ENCODE measurements around the gene NRXN3. TPM values are rescaled to one million over a fixed set of nuclear protein-coding genes. Genes with fewer than 3 reads are reported as not detected.

Gene NRXN3
- total and polyA plus RNA-seq, 2 experiments from 2014 or later: 0.69 to 1.5 TPM

DNA sequence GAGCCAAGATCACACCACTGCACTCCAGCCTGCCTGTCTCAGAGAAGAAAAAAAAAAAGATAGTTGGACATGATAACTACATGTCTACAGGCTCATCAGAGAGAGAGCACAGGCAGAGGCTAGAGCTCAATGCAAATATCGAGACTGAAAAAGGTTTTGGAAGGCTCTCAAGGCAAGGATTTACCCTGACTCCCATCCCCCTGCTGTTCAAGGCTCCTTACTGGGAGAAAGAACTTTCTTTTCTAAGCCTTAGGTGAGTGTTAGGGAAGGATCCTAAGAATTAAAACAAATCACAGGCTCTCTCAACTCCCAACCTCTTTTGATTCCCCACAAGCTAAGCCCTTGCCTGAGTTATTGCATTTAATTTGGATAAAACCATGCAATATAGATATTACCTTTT, 1516.0 kb downstream of the NRXN3 start:
- no peak for DNase-seq (ENCODE audit: low read depth in 1 of 2, low spot score in 1 of 2)
- H3K36me3 ChIP-seq: no peaks in the 10 kb centered on the region
- H3K9me3 ChIP-seq (ENCODE audit: low read depth): no peaks in the 10 kb centered on the region
- H3K27ac ChIP-seq: no peak overlapping the region
- H3K27me3 ChIP-seq: no peaks in the 10 kb centered on the region
- no peaks in the 10 kb centered on the region for H3K4me1 ChIP-seq (ENCODE audit: low read depth)
- TF ChIP-seq, protein P1, sequence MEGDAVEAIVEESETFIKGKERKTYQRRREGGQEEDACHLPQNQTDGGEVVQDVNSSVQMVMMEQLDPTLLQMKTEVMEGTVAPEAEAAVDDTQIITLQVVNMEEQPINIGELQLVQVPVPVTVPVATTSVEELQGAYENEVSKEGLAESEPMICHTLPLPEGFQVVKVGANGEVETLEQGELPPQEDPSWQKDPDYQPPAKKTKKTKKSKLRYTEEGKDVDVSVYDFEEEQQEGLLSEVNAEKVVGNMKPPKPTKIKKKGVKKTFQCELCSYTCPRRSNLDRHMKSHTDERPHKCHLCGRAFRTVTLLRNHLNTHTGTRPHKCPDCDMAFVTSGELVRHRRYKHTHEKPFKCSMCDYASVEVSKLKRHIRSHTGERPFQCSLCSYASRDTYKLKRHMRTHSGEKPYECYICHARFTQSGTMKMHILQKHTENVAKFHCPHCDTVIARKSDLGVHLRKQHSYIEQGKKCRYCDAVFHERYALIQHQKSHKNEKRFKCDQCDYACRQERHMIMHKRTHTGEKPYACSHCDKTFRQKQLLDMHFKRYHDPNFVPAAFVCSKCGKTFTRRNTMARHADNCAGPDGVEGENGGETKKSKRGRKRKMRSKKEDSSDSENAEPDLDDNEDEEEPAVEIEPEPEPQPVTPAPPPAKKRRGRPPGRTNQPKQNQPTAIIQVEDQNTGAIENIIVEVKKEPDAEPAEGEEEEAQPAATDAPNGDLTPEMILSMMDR (IDR thresholded peaks at IDR 0.05; ENCODE audit: low read depth, low read length): no peak
- H3K4me3 ChIP-seq: no peak overlapping the region

DNA sequence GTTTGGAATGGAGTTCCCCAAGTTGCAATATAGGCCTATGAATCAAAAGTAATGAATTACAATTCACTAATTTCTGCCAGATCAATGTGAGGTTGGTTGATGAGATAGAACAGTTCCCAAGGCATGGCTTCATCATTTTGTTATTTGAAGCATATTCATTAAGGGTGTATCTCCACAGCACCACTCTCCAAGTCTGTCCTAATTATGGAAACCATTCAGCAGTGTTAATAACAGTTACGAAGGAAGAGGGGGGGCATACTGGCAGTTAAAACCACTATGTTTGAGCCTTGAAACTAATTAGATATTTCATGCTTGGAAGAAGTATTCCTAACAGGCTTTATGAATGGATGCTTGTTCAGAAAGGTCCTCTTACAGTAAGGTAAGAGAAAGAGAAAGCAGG, 1520.8 kb downstream of the NRXN3 start:
- Histone ChIP-seq H3K27me3 (no peaks in the 10 kb centered on the region), H3K27ac (no peak overlapping the region), H3K4me1 (ENCODE audit: low read depth) (peaks cover 21% of the 10 kb centered on the region), H3K9me3 (ENCODE audit: low read depth) (no peaks in the 10 kb centered on the region), H3K36me3 (no peaks in the 10 kb centered on the region), H3K4me3 (no peak overlapping the region)
- TF ChIP-seq, protein P1 (IDR thresholded peaks at IDR 0.05; ENCODE audit: low read depth, low read length): no peak
- no peak for DNase-seq (ENCODE audit: low read depth in 1 of 2, low spot score in 1 of 2)

DNA sequence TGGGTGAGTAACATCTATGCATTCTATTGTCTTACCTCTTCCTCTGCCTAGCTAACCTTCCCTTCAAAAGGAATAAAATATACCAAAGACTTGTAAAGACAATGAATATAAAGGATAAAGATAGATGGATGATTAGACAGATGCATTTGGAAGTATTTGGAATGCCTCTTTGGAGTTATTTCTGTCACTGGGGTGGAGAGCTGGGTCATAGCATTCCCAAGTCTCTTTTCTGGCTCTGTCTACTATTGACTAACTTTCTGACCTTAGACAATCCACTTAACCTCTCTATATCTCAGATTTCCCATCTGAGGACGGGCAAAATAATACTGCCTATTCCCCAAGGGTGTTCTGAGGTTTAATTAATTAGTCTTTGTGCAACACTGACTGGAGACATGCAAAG, 1523.8 kb downstream of the NRXN3 start:
- TF ChIP-seq, protein P1 (IDR thresholded peaks at IDR 0.05; ENCODE audit: low read depth, low read length): no peak

DNA sequence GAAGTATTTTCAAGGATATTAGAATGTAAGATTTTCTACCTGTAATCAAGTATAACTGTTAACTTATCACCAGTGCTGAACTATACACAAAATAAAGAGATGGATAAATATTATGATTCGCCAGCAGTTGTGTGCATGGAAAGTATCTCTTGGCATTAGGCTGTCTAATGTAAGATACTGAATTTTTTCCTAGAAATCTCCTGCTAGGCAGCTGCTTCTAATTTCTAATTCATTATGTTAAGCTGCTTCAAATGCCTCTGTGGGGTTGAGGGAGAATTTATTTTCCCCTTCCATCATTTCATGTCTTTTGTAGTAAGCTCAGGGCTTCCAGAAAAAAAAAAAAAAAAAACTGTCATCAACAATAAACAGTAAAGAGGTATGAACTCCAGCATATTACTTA, 1525.1 kb downstream of the NRXN3 start:
- Histone ChIP-seq H3K4me1 (ENCODE audit: low read depth) (peaks cover 21% of the 10 kb centered on the region), H3K27me3 (no peaks in the 10 kb centered on the region)

More for the DNA sequence above, 1523.8 kb downstream of the NRXN3 start:
- Histone ChIP-seq H3K27me3 (no peaks in the 10 kb centered on the region), H3K4me1 (ENCODE audit: low read depth) (peaks cover 21% of the 10 kb centered on the region), H3K4me3 (no peak overlapping the region), H3K9me3 (ENCODE audit: low read depth) (no peaks in the 10 kb centered on the region), H3K36me3 (no peaks in the 10 kb centered on the region), H3K27ac (no peak overlapping the region)
- DNase-seq (ENCODE audit: low read depth in 1 of 2, low spot score in 1 of 2): no peak

DNA sequence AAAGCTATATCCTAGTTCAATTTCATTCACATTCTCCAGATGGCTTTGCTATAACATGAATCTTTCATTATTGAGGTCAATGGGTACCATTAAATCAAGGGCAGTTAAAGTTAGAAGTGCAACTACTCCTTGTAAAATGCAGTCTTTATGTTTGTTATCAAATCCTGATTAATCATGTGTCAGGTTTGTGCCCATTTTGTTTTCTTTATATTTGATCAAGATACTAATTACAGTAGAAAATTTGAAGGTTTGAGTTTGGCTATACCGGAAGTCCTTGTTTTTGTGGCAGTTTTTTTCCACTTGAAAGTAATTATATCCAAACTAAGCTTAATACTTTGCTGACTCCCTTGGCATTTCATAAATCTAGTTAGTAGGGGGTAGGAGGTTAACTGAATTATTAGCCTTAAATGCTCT, 1528.1 kb downstream of the NRXN3 start:
- Histone ChIP-seq H3K27ac (no peak overlapping the region), H3K27me3 (no peaks in the 10 kb centered on the region), H3K4me3 (no peak overlapping the region), H3K36me3 (no peaks in the 10 kb centered on the region), H3K4me1 (ENCODE audit: low read depth) (peaks cover 19% of the 10 kb centered on the region), H3K9me3 (ENCODE audit: low read depth) (no peaks in the 10 kb centered on the region)
- DNase-seq (ENCODE audit: low read depth in 1 of 2, low spot score in 1 of 2): no peak
- TF ChIP-seq, protein P1 (IDR thresholded peaks at IDR 0.05; ENCODE audit: low read depth, low read length): no peak

More for the DNA sequence above, 1525.1 kb downstream of the NRXN3 start:
- H3K27ac ChIP-seq: no peak overlapping the region
- TF ChIP-seq, protein P1 (IDR thresholded peaks at IDR 0.05; ENCODE audit: low read depth, low read length): no peak
- DNase-seq (ENCODE audit: low read depth in 1 of 2, low spot score in 1 of 2): no peak
- no peaks in the 10 kb centered on the region for H3K36me3 ChIP-seq
- H3K4me3 ChIP-seq: no peak overlapping the region
- no peaks in the 10 kb centered on the region for H3K9me3 ChIP-seq (ENCODE audit: low read depth)

DNA sequence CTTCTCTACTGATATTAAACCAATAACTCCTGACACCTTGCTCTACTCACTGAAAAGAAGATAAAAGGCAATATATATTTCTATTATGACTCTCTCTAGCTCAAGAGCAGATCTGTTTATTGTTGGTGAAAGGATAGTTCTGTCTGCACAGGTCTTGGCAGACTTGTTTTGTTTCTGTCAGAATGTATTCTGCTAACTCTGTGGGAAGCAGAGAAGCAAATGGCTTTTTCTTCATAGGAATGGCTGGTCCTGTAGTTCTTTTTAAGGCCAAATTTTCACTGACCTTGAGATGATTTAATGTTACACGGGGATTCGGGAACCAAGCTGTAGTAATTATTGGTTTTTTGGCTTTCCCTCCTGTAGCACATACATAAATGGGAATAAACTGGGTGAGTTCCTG, 1529.0 kb downstream of the NRXN3 start:
- no peak for DNase-seq (ENCODE audit: low read depth in 1 of 2, low spot score in 1 of 2)
- Histone ChIP-seq H3K9me3 (ENCODE audit: low read depth) (no peaks in the 10 kb centered on the region), H3K27ac (no peak overlapping the region), H3K4me3 (no peak overlapping the region), H3K36me3 (no peaks in the 10 kb centered on the region), H3K4me1 (ENCODE audit: low read depth) (peaks cover 13% of the 10 kb centered on the region), H3K27me3 (no peaks in the 10 kb centered on the region)
- TF ChIP-seq, protein P1 (IDR thresholded peaks at IDR 0.05; ENCODE audit: low read depth, low read length): no peak

All from cardiac muscle cell (in vitro differentiated cells and primary cell).